Thymus (tissue), 11 donors: Measurements from ENCODE around the gene PALB2. TPM values are rescaled to one million over a fixed set of nuclear protein-coding genes. Genes with fewer than 3 reads are reported as not detected.
"Not testable (repeated sequence)": the region's sequence is repeated elsewhere in the genome, so short reads cannot be mapped to it uniquely, and the experiment has no call there.

Experiments used
- DNase-seq, 9 donors: peaks; one replicate each; pipeline ENCODE4 v3.0.0-alpha.2; 2013; ENCODE audit warnings: low spot score in 9 of 9, low read depth in 6 of 9, missing footprints in 1 of 9
- H3K27ac ChIP-seq, 2 donors: one replicate each; pipeline ENCODE4 v1.5.1; 2013; ENCODE audit warnings: control low read depth in 1 of 2, low read depth in 1 of 2, low read length in 1 of 2, mild to moderate bottlenecking in 1 of 2, moderate library complexity in 1 of 2
- H3K27me3 ChIP-seq, 2 donors: one replicate each; pipeline ENCODE4 v1.5.1; 2013; ENCODE audit warnings: low read length in 1 of 2; ENCODE audit not compliant: control insufficient read depth in 2 of 2, insufficient read depth in 1 of 2
- H3K36me3 ChIP-seq, 2 donors: one replicate each; pipeline ENCODE4 v1.5.1; 2013; ENCODE audit warnings: low read length in 1 of 2, mild to moderate bottlenecking in 1 of 2, moderate library complexity in 1 of 2; ENCODE audit not compliant: control insufficient read depth in 2 of 2, insufficient read depth in 2 of 2
- H3K4me1 ChIP-seq, 2 donors: one replicate each; pipeline ENCODE4 v1.5.1; 2013; ENCODE audit warnings: low read length in 2 of 2; ENCODE audit not compliant: control insufficient read depth in 2 of 2, insufficient read depth in 2 of 2
- H3K4me3 ChIP-seq, 2 donors: one replicate each; pipeline ENCODE4 v1.5.1; 2013; ENCODE audit warnings: low read length in 2 of 2, control low read depth in 1 of 2, mild to moderate bottlenecking in 1 of 2
- H3K9me3 ChIP-seq, 2 donors: one replicate each; pipeline ENCODE4 v1.5.1; 2013; ENCODE audit warnings: low read length in 1 of 2, mild to moderate bottlenecking in 1 of 2; ENCODE audit not compliant: control insufficient read depth in 2 of 2, insufficient read depth in 1 of 2
- WGBS: extraction: QIAGEN DNeasy Blood & Tissue Kit; methylation state at CpG from one replicate; pipeline ENCODE4 v1.1.7; 2013; 5-methylcytosine and 5-hydroxymethylcytosine counted together
- polyA plus RNA-seq: library from polyadenylated mRNA; stranded (reverse); fragments of 200-250 nt; gene quantifications from one replicate; pipeline ENCODE4 v1.2.3, GENCODE V29; 2013
- total RNA-seq: library from RNA; stranded (reverse); fragments of 120-200 nt; gene quantifications from one replicate; pipeline ENCODE4 v1.2.4, GENCODE V29; 2013
- donor health status: healthy.

PALB2 gene
- total and polyA plus RNA-seq, 2 donors, result 10.0 to 14.3 TPM

DNA sequence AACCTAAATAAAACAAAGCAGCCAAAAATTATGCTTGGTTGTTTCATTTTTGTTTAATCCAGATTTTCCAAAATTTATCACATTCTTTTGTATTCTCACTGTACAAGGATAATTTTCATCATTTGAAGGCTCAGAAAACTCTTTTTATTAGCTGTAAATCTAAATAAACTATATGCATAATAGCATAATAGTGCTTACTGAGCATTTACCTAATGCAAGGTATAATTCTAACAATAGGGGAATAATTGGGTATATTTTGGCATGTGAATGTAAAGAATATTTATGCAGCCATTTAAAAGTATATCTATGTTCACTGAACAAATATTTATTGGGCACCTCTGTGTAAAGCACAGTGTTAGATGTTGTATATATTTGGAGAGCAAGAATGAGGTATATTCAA, 17.0 kb downstream of the PALB2 start:
- Histone ChIP-seq H3K27ac (no peak overlapping the region), H3K9me3 (no peaks in the 10 kb centered on the region), H3K27me3 (no peaks in the 10 kb centered on the region), H3K4me3 (no peak overlapping the region), H3K4me1 (no peaks in the 10 kb centered on the region), H3K36me3 (peaks cover 23 to 25% of the 10 kb centered on the region in 2 donors)
- DNase-seq, result no peak

DNA sequence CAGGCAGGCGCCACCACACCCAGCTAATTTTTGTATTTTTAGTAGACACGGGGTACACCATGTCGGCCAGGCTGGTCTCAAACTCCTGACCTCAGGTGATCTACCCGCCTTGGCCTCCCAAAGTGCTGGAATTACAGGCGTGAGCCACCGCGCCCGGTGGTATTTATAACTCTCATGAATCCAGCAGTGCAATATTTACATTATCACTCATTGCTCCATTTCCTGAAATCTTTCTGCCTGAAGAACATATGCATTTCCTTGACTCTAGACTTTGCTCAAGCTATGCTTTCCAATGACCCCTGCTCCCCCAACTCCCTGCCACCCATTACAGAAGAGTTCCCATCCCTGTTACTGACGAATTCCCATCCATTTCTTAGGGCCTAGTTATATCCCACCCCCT, 25.3 kb downstream of the PALB2 start:
- Histone ChIP-seq H3K4me3 (no peak overlapping the region), H3K9me3 (no peaks in the 10 kb centered on the region), H3K4me1 (no peaks in the 10 kb centered on the region), H3K27me3 (no peaks in the 10 kb centered on the region), H3K27ac (no peak overlapping the region), H3K36me3 (peaks cover 11 to 12% of the 10 kb centered on the region in 2 donors)
- no peak for DNase-seq
- WGBS, result 98% methylated on average over 9 of the region's 9 CpGs

- H3K36me3 ChIP-seq, result peaks cover 8% of the 10 kb centered on the region in 2 donors
- no peaks in the 10 kb centered on the region for H3K4me1 ChIP-seq
- no peak overlapping the region for H3K27ac ChIP-seq
- no peak overlapping the region for H3K4me3 ChIP-seq
- 99% methylated on average over 3 of the region's 3 CpGs for WGBS
- H3K27me3 ChIP-seq, result no peaks in the 10 kb centered on the region
- H3K9me3 ChIP-seq, result no peaks in the 10 kb centered on the region
- no peak for DNase-seq
Observed at GRCh38 chr16:23611936-23612335, 29.2 kb downstream of the PALB2 start.

GRCh38 chr16:23610905-23611304, 30.2 kb downstream of the PALB2 start:
- H3K4me1 ChIP-seq, H3K9me3 ChIP-seq, DNase-seq, H3K27ac ChIP-seq, H3K36me3 ChIP-seq, H3K27me3 ChIP-seq, H3K4me3 ChIP-seq: not testable (repeated sequence)
- WGBS, result 96% methylated on average over 6 of the region's 6 CpGs

DNA sequence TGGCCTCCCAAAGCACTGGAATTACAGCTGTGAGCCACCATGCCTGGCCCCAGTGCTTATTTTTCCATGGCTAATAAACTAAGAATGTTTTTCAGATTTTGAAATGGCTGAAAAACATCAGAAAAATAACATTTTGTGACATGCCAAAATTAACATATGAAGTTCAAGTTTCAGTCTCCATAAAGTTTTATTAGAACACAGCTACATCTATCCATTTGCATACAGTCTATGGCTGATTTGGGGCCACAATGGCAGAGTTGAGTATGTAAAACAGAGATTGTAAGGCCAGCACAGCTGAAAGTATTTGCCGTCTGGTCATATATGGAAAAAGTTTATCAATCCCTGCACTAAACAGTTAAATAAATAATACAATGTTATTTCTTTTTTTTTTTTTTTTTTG, 31.2 kb downstream of the PALB2 start:
- H3K4me1 ChIP-seq, result no peaks in the 10 kb centered on the region
- H3K27me3 ChIP-seq, result no peaks in the 10 kb centered on the region
- H3K27ac ChIP-seq, result no peak overlapping the region
- no peaks in the 10 kb centered on the region for H3K9me3 ChIP-seq
- peaks cover 8 to 12% of the 10 kb centered on the region in 2 donors for H3K36me3 ChIP-seq
- H3K4me3 ChIP-seq, result no peak overlapping the region
- no peak for DNase-seq
- WGBS, result 100% methylated on average over 1 of the region's 1 CpG

GRCh38 chr16:23608194-23608593, 32.9 kb downstream of the PALB2 start:
- no peak for DNase-seq
- Histone ChIP-seq H3K27me3 (no peaks in the 10 kb centered on the region), H3K36me3 (peaks cover 12 to 17% of the 10 kb centered on the region in 2 donors), H3K4me3 (no peak overlapping the region), H3K4me1 (no peaks in the 10 kb centered on the region), H3K9me3 (no peaks in the 10 kb centered on the region), H3K27ac (no peak overlapping the region)
- 92% methylated on average over 4 of the region's 4 CpGs for WGBS

DNA sequence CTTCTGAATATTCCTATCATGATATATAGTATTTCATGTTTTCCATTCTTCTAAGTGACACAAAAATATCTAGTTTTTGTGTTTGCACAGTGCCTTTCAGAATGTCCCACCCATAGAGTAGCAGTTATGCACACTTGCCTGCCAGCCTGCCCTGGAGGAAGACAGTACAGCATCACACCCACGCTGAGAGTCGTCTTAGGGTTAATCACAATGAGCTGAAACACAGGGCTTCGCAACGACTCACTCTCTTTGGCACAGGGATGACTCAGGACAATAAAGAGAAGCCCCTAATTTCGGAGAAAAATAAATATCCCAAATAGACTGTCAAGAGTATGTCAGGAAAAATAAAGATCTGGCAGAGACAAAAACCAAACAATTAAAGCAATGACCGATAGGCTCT, 33.4 kb downstream of the PALB2 start:
- H3K4me3 ChIP-seq, result no peak overlapping the region
- H3K36me3 ChIP-seq, result peaks cover 12 to 17% of the 10 kb centered on the region in 2 donors
- WGBS, result 99% methylated on average over 6 of the region's 6 CpGs
- H3K4me1 ChIP-seq, result no peaks in the 10 kb centered on the region
- no peaks in the 10 kb centered on the region for H3K27me3 ChIP-seq
- DNase-seq, result no peak
- no peak overlapping the region for H3K27ac ChIP-seq
- H3K9me3 ChIP-seq, result no peaks in the 10 kb centered on the region

- no peaks in the 10 kb centered on the region for H3K27me3 ChIP-seq
- 93% methylated on average over 11 of the region's 11 CpGs for WGBS
- peak in 2 of 9 donors; percentile 32 to 55 for DNase-seq
- H3K4me1 ChIP-seq, result peaks cover 8 to 16% of the 10 kb centered on the region in 2 donors
- peak overlapping the region in 1 of 2 donors; percentile 57 for H3K27ac ChIP-seq
- H3K9me3 ChIP-seq, result no peaks in the 10 kb centered on the region
- peaks cover 7 to 8% of the 10 kb centered on the region in 2 donors for H3K36me3 ChIP-seq
- no peak overlapping the region for H3K4me3 ChIP-seq
Observed at GRCh38 chr16:23597003-23597756, 43.9 kb downstream of the PALB2 start.

- no peaks in the 10 kb centered on the region for H3K27me3 ChIP-seq
- WGBS, result 3% methylated on average over 67 of the region's 67 CpGs
- H3K9me3 ChIP-seq, result no peaks in the 10 kb centered on the region
- peak within 1 kb of the TSS; percentile 73 to 91 for H3K4me3 ChIP-seq
- peaks cover 17 to 18% of the 10 kb centered on the region in 2 donors for H3K36me3 ChIP-seq
- H3K27ac ChIP-seq, result peak within 1 kb of the TSS; percentile 71 to 75
- peak; percentile 64 to 94 (median 88) for DNase-seq
- peaks cover 8 to 16% of the 10 kb centered on the region in 2 donors for H3K4me1 ChIP-seq
Observed at GRCh38 chr16:23595951-23596720, 45.0 kb downstream of the PALB2 start, which contains the start of gene NDUFAB1. Gene NDUFAB1, minus strand, starts transcription at chr16:23596316. Its CDS starts 26 bp downstream, at chr16:23596290.
